NCI-H748 treated with DMSO at 0.1 percent for 48 hours (cell line): ENCODE data around the gene ESRRA.

Experiments used
- DNase-seq: peaks from one replicate; lab custom pipeline; 2025; lab: John Stamatoyannopoulos, UW

Gene ESRRA

GRCh38 chr11:64305075-64305690 is at the start of gene ESRRA:
Gene ESRRA, plus strand, starts transcription at chr11:64305524. Its CDS starts 1,656 bp downstream, at chr11:64307180.
- peak; percentile 99 for DNase-seq

- DNase-seq = no peak
Observed at GRCh38 chr11:64256300-64256699, 49.0 kb upstream of the ESRRA start.

GRCh38 chr11:64258356-64258755 is 47.0 kb upstream of the ESRRA start:
- no peak for DNase-seq

GRCh38 chr11:64258946-64259532 is 46.3 kb upstream of the ESRRA start:
- no peak for DNase-seq

- DNase-seq = no peak
Observed at GRCh38 chr11:64259533-64260067, 45.7 kb upstream of the ESRRA start.

GRCh38 chr11:64260147-64260708 is 45.1 kb upstream of the ESRRA start:
- no peak for DNase-seq

- DNase-seq = no peak
Observed at GRCh38 chr11:64261556-64262080, 43.7 kb upstream of the ESRRA start.

- no peak for DNase-seq
Observed at GRCh38 chr11:64262271-64263002, 42.9 kb upstream of the ESRRA start.

- DNase-seq = no peak
Observed at GRCh38 chr11:64263021-64263946, 42.0 kb upstream of the ESRRA start.

GRCh38 chr11:64263947-64264317 is 41.4 kb upstream of the ESRRA start:
- no peak for DNase-seq

- no peak for DNase-seq
Observed at GRCh38 chr11:64264371-64264852, 40.9 kb upstream of the ESRRA start.

- DNase-seq = no peak
Observed at GRCh38 chr11:64265176-64266160, 39.9 kb upstream of the ESRRA start.

GRCh38 chr11:64266339-64266738 is 39.0 kb upstream of the ESRRA start:
- no peak for DNase-seq

GRCh38 chr11:64267207-64267945 is 37.9 kb upstream of the ESRRA start:
- DNase-seq = no peak

- DNase-seq = no peak
Observed at GRCh38 chr11:64268025-64268892, 37.1 kb upstream of the ESRRA start.

- DNase-seq = no peak
Observed at GRCh38 chr11:64268893-64269539, 36.3 kb upstream of the ESRRA start.

- peak; percentile 98 for DNase-seq
Observed at GRCh38 chr11:64269540-64270220, 35.6 kb upstream of the ESRRA start.
